Measurements from ENCODE around the gene C5orf63.
A peak's percentile ranks its signal among the peaks of the same experiment; 100 is the strongest.
"Not testable (repeated sequence)": the region's sequence is repeated elsewhere in the genome, so short reads cannot be mapped to it uniquely, and the experiment has no call there.

C5orf63 gene

DNA sequence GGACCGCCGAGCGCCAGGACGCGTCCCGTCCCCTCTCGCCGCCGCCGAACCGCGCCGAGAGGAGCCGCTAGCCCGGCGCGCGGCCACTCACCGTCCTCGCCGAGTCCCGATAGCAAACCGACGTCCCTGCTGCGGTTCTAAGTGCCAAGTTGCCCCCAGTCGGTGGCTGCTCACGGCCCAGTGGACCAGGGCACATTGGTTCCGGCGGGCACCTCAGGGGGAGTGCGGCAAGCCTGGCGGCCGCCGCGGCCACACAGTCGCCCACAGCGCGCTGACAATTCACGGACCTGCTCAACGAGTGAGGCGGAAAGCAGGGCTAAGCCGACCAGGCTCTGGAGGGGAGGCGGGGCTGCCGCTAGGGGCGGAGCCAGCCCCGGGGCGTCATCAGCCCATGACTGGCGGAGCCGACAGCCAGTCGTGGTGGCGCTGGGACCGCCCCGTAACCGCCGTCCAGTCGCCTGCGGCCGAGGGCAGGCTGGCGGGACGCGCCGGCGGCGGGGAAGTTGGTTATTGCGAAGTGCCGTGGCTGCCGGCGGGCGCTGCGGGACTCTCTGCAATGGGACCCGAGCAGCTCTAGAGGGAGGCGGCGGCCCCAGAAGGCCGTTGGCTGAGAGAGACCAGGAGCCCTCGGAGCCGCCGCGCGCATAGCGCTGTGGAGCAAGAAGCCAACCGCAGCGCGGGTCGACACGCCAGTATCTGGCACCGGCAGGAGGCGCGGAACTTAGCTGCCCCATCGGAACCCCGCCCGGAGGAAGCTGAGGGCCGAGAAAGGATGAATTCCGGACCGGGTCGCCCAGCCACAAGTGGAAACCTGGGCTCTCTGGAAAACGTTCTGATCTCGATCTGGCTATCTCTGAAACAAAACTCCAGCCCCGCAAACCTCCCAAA is 42.8 kb downstream of the C5orf63 start, which contains the start of gene MARCHF3:
MARCHF3 (minus strand) TSS at position 300 of the 888 bp plus-strand sequence. CDS start 112,387 bp downstream, outside the sequence.
- DNase-seq (ENCODE audit: low spot score) = peak; percentile 87

DNA sequence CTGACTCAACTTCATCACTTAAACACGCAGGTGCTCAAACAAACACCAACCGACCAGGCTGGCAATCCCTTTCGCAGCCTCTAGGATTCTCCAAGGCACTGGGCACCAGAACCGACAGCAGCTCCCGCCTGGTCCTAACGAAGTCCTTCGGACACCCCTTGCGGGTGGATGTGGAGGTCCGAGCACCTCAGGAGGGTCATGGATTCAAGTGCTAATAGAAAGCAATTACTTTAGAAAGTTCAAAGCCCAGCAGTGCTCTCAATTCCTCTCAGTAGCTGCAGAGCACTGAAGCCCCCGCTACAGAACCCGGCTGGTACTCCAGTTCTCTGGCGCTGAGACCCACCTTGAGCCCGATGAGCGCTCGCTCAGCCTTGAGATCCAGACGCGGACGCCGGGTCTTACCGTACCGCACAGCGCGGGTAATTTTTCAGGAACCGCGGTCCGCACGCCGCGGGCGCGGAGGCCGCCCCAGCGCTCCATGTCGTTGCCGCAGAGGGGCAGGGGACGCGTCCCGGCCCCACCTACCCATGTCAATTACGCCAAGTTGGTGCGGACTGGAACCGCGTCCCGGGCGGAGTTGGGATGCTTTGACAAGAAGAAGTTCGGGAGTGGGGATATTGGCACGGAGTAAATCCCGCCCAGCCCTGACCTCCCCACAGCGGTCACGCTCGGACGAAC is 43.6 kb downstream of the C5orf63 start:
- peak; percentile 15 for DNase-seq (ENCODE audit: low spot score)

DNA sequence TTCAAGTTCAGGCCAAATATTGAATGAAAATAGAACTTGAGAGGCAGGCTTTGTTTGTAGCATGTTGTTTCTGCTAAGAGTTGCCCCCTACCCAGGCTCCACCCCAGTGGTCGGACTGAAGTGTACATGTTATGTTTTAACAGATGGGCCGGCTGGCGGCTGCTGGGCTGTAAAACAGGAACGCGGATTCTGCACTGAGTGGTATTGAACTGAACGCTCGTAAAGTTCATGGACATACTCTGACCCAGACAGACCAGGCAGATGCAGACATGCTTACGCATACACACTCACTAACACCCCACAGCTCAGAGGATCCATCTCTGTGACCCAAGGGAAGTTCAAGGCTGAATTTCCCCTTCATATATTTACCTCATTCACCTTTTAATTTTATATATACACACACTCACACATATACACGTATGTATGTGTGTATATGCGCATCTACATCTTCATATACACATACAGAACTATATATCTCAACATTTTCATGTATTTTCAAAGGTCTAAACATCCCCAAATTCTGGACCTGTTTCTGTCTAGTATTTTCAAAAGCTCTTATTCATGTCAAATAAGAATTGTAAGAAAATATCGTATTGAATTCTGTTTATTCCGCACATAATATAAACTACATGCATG is 44.4 kb downstream of the C5orf63 start:
- DNase-seq (ENCODE audit: low spot score) = peak; percentile 18

DNA sequence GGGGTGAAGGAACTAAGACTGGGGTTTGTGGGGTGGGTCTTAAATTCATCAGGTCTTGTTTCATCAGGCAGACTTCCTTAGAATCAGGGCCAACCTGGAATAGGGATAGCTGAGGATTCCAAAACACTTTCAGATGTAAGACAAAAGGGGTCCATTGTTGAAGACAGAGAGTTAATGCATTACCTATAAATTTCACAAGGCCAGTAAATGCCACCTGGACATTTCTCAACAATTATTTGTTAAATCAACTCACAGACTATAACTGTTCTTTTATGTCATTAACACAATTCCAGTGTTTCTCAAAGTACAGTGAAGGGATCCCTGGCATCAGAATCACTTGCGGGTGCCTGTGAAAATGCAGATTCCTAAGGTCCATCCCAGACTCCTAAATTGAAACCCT is 45.8 kb downstream of the C5orf63 start:
- DNase-seq (ENCODE audit: low spot score) = no peak

DNA sequence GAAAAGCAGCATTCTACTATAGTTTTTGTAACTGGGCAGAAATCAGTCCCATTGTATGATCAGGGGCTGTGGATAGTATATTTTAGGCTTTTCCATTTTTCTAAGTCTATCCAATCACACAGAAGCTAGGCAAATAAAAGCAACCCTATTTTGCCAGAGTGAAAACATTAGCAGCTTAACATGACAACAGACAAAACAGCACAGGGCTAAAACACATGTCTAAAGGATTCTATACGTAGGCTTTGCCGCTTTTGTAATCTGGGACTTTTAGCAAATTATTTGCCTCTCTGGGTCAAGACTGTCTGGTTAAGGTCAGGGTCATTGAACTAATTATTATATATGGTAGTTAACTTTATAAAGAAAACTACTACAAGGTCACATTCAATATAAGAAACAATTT is 47.1 kb downstream of the C5orf63 start:
- no peak for DNase-seq (ENCODE audit: low spot score)

DNA sequence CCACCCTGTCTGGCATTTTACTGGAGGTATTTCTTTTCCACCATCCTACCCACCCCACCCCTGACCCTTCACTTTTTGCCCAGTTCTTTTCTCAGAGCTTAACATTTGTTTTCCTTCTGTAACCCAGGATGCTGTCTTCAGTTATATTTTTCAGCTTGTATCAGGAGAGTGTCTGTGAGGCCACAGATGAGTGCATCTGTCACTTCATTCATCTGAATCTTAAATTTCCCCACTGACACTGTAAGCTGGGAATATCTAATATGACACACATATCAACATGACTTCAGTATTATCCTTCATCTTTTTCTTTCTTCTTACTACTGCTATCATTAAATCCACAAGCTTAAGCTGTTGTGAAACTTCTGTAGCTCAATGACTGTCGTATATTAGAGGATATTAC is 47.8 kb downstream of the C5orf63 start:
- no peak for DNase-seq (ENCODE audit: low spot score)

DNA sequence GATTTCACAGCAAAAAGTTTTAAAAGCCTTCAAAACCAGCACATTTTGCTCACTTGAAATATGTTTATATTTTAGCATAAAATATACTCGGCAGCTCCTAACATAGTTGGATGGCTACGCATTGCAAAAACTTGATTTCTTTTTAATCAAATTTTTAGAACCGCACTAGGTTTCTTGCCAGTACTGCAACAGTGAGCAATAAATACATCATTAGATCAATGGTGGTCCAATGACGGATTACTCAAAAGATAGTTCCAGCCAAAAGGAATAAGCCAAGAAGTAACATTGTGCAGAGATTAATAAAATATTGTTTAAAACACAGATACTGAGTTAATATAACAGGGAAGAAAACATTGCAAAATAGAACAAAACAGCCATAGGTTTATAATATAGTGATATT is 48.5 kb downstream of the C5orf63 start:
- no peak for DNase-seq (ENCODE audit: low spot score)

DNA sequence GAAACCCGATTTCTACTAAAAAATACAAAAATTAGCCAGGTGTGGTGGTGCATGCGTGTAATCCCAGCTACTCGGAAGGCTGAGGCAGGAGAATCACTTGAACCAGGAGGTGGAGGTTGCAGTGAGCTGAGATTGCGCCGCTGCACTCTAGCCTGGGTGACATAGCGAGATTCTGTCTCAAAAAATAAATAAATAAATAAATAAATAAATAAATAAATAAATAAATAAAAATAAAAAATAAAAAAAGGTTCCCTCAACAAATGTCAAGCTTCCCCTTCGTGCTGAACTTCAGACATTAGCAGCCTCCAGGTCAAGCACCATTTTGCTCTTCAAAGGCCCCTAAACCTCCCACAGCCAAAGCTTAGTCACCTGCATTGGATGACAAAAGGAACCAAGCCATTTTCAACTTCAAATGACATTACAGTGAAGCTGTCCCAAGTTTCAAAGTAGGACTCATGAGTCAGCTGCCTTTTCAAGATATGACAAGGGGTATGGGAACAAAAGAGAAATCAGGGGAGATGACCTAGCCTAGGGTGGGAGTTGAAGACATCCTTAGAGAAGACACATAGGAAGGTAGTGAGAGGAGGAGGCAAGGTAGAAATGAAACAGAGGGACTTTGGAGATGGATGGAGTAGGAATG is 49.6 kb downstream of the C5orf63 start:
- DNase-seq (ENCODE audit: low spot score) = not testable (repeated sequence)

DNA sequence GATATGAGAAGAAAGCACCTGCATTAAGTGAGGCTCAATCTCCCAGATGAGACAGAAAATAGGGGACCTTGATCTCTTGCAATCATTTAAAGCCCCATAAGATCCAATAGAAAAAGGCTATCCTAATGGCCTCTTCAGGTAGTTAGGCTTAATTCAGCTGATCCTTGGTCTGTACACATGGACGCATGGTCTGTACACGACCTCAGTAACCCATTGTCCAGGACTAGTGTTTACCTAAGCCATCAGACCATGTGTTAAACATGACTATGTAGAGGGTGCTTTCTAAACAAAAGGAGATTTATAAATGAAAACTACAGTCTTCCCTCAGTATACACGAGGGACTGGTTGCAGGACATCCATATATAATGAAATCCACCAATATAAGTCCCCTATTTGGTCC is 50.5 kb downstream of the C5orf63 start:
- DNase-seq (ENCODE audit: low spot score) = no peak

DNA sequence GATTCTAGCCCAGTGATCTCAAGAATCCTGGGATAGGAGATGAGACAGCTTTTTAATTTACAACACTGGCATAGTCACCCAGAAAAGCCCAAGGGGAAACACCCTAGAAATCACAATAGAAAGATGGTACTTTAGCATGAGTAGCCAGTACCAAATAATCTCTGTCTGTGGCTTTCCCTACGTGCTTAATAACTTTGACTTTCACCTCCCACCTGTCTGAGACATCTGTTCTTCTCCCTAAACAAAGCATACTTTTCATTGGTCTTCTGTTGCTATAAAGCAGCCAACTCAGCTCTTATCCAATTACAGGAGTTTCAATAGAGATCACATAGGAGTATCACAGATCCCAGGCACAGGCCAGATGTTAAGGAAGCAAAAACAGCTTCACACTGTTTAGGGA is 53.4 kb downstream of the C5orf63 start:
- no peak for DNase-seq (ENCODE audit: low spot score)

DNA sequence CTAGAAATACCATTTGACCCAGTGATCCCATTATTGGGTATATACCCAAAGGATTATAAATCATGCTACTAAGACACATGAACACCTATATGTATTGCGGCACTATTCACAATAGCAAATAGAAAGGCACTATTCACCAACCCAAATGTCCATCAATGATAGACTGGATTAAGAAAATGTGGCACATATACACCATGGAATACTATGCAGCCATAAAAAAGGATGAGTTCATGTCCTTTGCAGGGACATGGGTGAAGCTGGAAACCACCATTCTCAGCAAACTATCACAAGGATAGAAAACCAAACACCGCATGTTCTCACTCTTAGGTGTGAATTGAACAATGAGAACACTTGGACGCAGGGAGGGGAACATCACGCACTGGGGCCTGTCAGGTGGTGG is 56.6 kb downstream of the C5orf63 start:
- not testable (repeated sequence) for DNase-seq (ENCODE audit: low spot score)

DNA sequence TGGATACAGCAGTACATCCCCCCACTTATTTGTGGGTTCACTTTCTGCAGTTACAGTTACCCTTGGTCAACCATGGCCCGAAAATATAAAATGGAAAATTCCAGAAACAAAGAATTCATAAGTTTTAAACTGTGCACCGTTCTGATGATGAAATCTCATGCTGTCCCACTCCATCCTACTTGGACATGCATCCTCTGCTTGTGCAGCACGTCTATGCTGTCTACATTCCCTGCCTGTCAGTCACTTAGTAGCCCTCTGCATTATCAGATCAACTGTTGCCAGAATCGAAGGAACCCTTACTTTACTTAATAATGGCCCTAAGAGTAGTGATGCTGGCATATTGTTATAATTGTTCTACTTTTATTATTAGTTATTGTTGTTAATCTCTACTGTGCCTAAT is 57.6 kb downstream of the C5orf63 start:
- DNase-seq (ENCODE audit: low spot score) = no peak

DNA sequence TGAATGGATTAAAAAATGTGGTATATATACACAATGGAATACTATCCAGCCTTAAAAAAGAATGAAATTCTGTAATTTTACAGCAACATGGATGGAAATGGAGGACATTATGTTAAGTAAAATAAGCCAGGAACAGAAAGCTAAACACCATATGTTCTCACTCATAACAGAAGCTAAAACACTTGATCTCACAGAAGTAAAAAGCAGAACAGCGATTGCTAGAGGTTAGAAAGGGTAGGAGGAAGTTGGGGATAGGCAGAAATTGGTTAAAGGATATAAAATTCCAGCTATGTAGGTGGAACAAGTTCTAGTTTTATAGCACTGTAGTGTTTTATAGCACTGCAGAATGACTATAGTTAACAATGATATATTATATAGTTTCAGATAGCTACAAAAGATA is 58.7 kb downstream of the C5orf63 start:
- DNase-seq (ENCODE audit: low spot score) = no peak

DNA sequence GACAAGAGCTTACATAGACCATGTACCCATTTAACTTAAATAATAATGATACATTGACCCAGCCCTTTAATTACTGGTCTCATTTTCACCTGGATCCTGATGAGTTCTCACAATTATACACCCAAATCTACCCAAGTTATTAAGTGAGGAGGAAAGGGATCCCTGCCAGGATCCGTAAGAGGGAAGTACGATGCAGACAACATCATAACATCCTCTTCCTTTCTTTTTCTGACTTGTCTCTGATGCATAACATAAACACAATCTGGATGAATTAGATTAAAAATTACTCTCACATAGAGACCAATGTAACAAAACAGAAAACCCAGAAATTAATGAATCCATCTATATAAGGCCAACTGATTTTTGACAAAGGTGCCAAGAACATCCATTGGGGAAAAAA is 59.9 kb downstream of the C5orf63 start:
- DNase-seq (ENCODE audit: low spot score) = no peak

DNA sequence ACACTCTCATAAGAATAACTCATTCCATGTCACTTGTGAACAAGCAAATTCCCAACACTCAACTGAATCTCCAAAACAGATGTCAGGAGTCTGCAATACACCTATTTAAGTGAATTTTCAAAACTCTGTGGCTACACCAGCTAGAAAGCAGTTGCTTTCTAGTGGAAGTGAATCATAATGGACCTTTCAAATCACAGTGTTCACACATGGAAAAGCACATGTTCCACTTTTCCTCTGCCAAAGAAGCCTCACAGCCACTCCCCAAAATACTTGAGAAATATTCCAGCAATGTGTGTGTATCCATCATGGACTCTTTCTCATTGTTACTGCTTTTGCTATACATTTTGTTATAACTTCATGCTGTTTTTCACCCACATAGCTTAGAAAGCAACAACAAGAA is 60.4 kb downstream of the C5orf63 start:
- no peak for DNase-seq (ENCODE audit: low spot score)

DNA sequence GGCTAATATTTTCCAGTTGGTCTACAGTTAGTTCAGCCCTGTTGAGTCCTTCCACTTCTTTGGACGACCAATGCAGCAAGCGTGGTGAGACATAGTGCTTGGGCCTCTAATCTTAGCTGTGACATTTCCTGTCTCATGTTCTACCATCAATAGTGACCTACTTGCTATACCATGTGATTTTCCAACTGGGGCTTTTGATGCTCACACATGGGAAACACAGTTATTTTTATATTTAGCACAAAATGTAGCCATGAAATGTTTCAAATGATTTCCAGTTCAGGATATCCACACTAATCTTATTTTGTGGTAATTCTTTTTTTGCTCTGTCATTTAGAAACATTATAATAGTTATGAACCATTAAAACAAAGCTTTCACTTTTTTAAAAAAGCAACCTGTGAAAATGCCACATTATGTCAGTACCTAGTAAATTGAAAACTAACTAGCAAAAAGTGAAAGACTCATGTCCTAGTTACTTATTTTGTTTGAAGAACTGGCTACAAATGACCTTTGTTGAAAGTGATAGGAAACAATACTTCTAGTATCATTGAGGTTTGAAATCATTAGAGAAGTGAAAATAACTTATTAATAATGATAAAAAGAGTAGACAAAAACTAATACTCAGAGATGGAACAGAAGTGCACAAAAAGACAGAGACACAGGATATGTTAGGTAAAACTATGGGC is 61.2 kb downstream of the C5orf63 start:
- DNase-seq (ENCODE audit: low spot score) = no peak

DNA sequence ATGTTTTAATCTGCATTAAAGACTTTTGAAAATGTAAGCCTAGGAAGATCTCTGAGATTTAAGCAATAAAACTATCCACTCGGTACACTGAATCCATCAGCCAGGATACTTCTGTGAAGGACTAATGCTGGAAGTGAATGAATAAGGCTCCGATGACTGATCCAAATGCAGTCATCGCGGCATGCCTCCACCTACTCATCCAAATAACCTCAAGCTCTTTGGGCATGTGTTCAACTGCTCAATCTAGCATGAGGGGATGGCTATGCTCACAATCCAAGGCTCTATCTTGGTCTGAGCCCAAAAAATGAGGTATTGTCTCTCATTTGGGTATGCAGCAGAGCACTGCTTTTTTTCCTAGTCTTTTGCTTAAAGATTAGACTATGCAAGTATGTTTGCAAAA is 62.1 kb downstream of the C5orf63 start:
- no peak for DNase-seq (ENCODE audit: low spot score)

DNA sequence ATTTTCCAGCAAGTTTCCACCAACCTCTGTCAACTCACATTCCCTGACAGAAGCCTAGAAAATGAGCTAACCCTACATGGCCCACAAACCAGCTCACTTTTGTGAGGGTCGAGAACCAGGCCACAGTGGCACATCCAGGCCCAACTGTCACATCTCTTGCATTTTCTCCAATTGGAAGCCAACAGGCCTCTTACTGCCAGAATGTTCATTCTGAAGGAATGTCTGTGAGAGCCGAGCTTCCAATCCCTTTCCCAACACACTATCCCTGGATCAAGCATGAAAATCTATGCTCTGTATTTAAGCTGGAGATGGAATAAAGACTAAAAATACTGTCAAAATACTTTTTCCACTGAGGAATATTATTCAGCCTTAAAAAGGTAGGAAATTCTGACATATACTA is 62.9 kb downstream of the C5orf63 start:
- DNase-seq (ENCODE audit: low spot score) = no peak

DNA sequence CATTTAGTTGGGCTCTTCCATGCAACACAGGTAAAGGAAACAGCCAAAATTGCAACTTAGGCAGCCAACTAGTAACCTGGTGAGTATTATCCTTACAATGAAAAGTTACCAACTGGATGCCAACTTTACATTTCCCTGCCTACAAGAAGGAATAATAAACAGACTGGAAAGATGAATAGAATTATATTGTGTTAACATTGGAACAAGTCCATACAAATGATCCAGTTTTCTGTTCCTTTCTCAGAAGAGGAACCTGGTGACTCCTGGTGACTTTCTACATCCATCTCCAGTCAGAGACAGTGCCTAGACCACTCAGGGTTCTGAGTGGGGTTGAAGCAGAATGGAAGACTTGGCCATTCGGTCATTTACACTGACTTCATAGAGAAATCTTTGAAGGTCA is 63.5 kb downstream of the C5orf63 start:
- no peak for DNase-seq (ENCODE audit: low spot score)

DNA sequence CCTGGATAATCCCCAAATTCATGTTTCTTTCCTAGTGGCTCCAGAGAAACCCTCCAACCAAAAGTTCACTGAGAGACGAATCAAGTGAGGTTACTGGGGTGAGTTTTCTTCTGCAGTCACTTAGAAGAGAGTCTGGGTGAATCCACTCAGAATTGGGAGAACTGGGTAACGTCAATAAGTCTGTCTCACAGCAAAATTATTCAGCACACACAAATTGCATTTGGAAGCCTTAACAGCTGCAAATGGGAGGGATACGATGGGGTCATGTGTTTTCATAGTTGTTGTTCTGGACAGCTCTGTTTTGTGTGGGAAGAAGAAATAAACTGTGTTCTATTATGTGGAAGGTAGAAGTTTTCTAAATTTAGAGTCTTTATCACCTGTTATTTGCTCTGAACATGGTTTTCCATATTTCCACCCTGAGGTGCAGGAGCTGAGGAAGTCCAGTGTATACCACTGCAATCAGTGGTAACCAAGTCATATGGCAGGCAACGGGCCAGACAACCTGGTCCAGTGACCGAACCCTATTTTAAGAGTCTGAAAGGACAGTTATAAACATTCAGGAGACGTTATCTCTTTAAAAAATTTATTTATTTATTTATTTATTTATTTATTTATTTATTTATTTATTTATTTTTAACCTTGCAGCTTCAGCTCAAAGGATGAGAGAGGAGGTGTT is 64.9 kb downstream of the C5orf63 start:
- DNase-seq (ENCODE audit: low spot score) = no peak

DNA sequence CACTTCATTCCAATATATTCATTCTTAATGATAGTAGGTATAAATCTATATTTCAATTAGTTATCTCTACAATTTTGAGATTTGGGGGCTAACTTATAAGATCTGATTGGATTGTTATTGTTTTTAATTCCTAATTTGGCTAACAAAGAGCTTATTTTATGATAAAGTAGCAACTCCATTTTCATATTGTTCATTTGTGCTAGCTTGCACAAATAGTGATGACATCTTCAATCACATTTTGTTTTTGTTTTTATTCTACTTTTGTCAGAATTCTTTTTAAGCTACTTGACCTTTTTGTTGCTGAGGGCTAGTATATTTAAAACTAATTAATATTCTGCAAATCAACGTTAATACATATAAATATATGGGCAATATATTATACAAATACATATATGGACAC is 65.8 kb downstream of the C5orf63 start:
- no peak for DNase-seq (ENCODE audit: low spot score)

Measured in HuH-7 (cell line).